GM21381 (cell line): Measurements from ENCODE around the gene FLNA.
"Not testable (repeated sequence)": the region's sequence is repeated elsewhere in the genome, so short reads cannot be mapped to it uniquely, and the experiment has no call there.

Source experiments
- ATAC-seq: cut with Tn5 transposase; IDR thresholded peaks from one replicate; pipeline ENCODE4 v1.9.1; 2021; ENCODE audit warnings: mild to moderate bottlenecking, moderate library complexity; ENCODE audit not compliant: unreplicated experiment

The FLNA gene, protein sequence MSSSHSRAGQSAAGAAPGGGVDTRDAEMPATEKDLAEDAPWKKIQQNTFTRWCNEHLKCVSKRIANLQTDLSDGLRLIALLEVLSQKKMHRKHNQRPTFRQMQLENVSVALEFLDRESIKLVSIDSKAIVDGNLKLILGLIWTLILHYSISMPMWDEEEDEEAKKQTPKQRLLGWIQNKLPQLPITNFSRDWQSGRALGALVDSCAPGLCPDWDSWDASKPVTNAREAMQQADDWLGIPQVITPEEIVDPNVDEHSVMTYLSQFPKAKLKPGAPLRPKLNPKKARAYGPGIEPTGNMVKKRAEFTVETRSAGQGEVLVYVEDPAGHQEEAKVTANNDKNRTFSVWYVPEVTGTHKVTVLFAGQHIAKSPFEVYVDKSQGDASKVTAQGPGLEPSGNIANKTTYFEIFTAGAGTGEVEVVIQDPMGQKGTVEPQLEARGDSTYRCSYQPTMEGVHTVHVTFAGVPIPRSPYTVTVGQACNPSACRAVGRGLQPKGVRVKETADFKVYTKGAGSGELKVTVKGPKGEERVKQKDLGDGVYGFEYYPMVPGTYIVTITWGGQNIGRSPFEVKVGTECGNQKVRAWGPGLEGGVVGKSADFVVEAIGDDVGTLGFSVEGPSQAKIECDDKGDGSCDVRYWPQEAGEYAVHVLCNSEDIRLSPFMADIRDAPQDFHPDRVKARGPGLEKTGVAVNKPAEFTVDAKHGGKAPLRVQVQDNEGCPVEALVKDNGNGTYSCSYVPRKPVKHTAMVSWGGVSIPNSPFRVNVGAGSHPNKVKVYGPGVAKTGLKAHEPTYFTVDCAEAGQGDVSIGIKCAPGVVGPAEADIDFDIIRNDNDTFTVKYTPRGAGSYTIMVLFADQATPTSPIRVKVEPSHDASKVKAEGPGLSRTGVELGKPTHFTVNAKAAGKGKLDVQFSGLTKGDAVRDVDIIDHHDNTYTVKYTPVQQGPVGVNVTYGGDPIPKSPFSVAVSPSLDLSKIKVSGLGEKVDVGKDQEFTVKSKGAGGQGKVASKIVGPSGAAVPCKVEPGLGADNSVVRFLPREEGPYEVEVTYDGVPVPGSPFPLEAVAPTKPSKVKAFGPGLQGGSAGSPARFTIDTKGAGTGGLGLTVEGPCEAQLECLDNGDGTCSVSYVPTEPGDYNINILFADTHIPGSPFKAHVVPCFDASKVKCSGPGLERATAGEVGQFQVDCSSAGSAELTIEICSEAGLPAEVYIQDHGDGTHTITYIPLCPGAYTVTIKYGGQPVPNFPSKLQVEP (N-terminal part only)

DNA sequence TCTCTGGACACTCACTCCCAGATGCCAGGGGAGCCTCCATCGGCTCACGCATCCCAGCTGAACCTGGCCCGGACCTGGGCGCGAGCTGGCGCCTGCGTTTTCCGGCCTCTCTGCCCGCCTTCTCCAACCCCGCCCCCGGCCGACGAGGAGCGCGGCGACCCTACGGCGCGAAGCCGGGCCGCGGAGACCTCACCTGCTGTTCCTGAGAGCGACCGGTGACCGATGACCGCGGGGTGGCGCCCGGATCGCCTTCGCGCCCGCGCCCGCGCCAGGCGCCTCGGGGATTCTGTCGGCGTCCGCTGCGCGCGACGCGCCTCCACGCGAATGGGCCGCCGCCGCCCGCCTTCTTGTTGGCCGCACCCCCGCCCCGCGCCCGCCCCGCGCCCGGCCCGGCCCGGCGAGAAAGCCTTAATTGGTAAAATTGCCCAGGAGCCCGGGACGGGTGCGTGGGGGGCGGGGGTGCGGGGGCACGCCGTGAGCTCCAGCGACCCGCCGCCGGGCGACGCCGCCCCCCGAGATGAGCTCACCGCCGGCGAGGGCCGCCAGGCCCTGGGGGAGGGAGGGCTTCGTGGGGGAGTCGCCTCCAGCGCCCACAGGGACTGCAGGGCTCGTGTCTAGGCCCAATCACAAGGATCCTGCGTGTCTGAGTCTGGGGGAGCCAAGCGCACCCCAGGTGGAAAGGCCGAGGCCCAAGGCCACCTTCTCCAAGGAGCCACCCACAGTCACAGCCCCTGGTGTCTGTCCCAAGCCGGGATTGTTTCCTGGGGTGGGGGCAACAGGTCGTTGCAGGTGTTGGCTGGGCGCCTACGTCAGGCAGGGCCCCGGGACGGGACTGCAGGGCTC lies at the start of gene FLNA:
Gene FLNA, minus strand, starts transcription at position 322 of the 843 bp plus-strand sequence. CDS start 3,389 bp downstream, outside the sequence.
- no peak for ATAC-seq

- ATAC-seq = no peak
Measured at GRCh38 chrX:154420402-154420756, 45.9 kb upstream of the FLNA start.

DNA sequence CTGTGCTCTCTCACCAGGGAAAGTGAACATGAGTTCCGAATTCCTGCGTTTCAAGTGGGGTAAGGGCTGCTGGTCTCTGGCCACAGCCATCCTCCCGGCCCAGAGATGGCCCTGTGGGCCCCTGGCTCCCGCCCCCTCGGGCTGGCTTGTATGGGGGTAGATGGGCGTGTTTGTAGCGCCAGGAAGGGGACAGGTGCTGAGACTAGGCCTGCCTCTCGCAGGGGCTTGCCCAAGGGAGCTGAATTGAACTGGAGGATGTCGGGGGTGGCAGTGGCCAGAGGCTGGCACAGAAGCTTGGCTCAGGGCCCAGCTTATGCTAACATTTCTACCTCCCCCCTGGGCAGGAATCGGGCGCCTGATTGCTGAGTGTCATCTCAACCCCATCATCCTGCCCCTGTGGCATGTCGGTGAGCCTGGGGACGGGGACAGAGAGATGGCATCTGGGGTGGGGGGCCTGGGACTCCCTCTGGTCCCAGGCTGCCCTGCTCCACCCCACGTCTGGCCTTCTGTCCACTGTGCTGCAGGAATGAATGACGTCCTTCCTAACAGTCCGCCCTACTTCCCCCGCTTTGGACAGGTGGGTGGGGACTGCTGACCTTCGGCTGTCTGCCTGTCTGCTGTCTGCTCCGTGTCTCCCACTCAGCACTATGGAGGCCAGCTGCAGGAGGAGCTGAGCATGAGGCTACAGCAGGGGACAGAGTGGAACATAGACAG lies 45.4 kb upstream of the FLNA start:
- ATAC-seq = no peak

GRCh38 chrX:154419189-154419588 lies 44.8 kb upstream of the FLNA start:
- ATAC-seq = no peak

DNA sequence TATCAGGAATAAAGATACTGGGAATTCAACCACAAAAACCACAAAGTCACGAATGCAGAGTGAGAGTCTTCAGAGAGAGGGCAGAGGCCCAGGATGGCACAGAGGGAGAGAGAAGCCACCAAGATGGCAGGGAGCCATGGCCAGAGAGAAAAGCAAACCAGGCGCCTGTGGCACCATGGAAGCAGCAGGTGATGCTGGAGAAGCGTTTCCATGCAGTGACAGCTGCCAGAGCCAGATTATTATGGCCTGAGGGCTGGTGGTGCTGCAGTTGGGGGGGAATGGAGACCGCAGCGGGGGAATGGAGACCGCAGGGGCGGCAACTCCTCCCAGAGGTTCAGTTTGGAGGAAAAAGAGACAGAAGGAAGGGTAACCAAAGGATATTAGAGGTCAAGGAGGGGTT lies 42.7 kb upstream of the FLNA start:
- ATAC-seq = no peak

- no peak for ATAC-seq
Measured at GRCh38 chrX:154413142-154413541, 38.7 kb upstream of the FLNA start.

GRCh38 chrX:154412468-154412867 lies 38.0 kb upstream of the FLNA start:
- ATAC-seq = no peak

- ATAC-seq = peak; percentile 47
Measured at GRCh38 chrX:154411981-154412340, 37.5 kb upstream of the FLNA start.

- ATAC-seq = no peak
Measured at GRCh38 chrX:154409222-154409871, 34.9 kb upstream of the FLNA start, which contains the start of gene DNASE1L1. TSS of gene DNASE1L1 (minus strand) at chrX:154409254. CDS start at chrX:154405568, 3,686 bp downstream.

DNA sequence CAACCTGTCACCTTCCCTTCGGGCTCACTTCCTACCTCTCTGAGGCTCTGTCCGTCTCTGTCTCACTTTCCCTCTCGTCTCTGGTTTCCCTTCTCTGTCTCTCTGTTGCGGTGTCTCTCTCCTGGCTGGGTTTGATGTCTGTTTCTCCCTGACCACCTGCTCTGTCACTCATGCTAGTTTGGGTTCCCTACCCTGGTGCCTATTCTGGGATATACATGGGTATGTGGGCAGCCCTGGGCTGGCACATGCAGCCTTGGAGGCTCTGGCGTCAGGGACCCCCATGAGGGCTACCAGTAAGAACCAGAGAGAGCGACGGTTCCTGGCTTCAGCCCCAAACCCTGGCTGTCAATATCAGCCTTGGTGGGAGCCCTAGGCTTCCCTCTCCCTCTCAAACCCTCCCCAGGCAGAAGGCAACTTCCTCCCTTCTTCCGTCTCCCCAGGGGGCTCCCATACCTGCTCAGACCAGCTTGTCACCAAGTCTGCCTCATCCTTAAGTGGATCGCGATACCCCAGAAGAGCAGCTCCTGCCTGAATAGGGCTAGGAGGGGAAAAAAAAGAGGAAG lies 34.3 kb upstream of the FLNA start:
- ATAC-seq = no peak

DNA sequence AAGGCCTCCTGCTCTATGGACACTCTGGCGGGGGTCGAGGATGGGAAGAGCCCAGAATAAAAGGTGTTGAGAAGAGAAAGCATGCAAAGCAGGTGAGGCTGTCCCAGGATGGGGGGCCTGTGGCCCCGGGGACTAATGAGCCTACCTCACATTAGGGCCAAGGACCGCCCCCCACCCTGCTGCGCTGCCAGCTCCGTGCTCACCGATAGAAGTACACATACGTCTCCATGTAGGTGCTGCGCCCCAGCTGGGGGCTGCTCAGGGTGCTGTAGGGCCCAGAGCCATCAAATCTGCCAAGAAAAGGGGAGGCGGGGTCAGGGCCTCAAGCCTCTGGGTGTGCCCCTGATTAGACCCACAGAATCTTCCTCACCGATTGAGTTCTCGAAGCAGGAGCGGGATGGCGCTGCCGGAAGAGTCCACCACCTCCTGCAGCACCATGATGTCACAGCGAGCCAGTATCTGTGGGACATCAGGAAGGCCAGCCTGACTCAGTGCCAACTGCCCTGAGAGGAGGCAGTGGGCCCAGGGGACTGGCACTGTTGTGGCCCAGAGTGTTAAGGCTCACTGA lies 30.3 kb upstream of the FLNA start:
- ATAC-seq = no peak

GRCh38 chrX:154403858-154404257 lies 29.4 kb upstream of the FLNA start:
- ATAC-seq = no peak

DNA sequence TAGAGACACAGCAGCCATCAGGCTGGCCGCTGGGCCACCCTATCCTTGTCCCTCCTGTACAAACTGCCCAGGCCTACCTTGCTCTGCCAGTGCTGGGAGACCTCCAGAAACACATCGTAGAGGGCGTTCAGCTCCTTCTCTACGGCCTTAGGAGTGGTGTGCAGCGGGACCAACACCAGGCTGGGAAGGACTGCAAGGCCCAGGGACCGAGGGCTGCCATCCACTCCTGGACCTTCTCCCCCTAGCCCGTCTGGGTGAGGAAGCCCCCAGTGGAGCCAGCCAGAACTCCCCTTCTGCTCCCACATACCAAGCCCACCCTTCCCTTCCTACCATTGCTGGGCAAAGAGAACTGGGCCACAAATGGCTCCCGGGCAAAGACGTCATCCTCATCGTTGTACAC lies 28.8 kb upstream of the FLNA start:
- no peak for ATAC-seq

- ATAC-seq = no peak
Measured at GRCh38 chrX:154402622-154403127, 28.2 kb upstream of the FLNA start.

DNA sequence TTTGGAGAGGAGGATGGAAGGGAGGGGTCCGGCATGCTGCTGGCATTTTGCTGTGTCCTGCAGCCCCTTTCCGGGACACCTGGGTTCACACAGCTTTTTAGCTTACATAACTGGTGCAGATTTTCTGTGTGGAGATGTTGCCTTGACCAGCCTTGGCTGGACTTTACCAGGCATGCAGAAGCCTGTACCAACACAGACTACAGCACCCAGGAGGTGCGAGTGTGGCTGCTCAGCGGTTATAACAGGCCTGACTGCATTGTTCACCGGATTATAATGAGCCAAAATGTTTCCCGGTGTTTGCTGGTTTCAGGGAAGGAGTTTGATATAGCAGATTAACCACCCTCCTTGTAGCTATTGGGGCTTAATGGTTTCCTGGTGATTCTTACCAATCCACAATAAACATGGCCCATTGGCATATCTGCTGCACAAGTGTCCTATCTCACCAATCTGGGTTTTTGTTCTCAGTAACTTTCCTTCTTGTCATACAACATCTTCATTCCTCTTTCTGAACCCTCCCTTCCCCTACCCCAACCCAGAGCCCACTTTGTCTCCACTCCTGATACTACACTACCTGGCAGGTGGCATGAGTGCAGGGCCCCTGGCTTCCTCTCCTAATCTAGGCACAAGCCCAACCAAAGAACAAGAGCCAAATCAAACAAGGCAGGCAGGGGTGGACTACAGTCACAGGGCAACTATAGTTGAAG lies 27.6 kb upstream of the FLNA start:
- ATAC-seq = no peak

DNA sequence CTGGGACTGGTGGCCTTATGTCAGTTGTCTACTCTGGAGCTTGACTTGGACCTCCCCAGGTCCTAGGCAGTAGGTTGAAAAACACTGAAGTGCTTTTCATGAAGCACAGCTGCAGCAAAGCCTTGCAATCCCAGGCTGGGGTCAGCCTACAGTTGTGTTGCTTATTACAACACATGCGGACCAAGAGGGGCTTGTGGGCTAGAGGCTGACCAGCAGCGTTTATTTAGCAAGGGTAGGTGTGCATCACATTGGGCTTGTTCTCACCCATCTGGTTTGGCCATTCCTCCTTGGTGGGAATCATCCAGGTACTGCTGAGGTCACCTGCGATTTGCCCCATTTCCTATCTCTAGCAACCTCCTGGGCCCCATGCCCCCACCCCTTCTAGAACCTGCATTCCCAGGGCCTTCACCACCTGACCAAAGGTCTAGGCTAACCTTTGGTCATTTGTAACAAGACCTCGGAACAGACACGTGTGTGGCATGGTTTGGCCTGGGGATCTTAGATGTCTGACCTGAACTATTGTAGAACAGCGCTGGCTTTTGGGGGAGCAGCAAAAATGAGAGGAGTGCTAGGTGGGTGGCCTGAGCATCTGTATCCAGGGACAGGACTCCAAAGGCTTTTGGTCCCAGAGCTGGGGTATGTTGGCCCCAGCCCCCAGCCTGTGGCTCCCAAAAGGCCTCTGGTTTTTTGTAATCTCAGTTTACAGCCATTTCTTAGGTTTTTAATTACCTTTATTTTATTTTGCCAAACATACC lies 26.8 kb upstream of the FLNA start:
- ATAC-seq = no peak

DNA sequence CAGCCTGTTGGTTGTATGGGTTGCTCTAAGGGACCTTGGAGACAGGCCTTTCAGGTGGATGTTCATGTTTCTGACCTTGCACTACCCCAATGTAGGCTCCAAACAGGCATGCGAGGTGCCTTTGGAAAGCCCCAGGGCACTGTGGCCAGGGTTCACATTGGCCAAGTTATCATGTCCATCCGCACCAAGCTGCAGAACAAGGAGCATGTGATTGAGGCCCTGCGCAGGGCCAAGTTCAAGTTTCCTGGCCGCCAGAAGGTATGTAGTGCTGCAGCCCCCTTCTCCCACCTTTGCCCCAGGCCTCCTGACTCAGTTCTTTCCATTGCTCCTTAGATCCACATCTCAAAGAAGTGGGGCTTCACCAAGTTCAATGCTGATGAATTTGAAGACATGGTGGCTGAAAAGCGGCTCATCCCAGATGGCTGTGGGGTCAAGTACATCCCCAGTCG lies 26.0 kb upstream of the FLNA start:
- ATAC-seq = not testable (repeated sequence)
